Parathyroid adenoma (tissue), 2 donors: Measurements from ENCODE around the gene SPEF2.

ENCODE experiments used
- H2AFZ ChIP-seq: fragments of 300-600 bp; sonication (generic); one replicate; pipeline ENCODE4 v1.7.0; 2017; ENCODE audit warnings: antibody characterized with exemption, mild to moderate bottlenecking
- H3K27ac ChIP-seq: fragments of 300-600 bp; sonication (generic); one replicate; pipeline ENCODE4 v1.7.0; 2017
- H3K27me3 ChIP-seq: fragments of 300-600 bp; sonication (generic); one replicate; pipeline ENCODE4 v1.7.0; 2017; ENCODE audit warnings: low read length; ENCODE audit not compliant: control insufficient read depth, insufficient read depth
- H3K36me3 ChIP-seq: fragments of 300-600 bp; sonication (generic); one replicate; pipeline ENCODE4 v1.7.0; 2017; ENCODE audit warnings: low read length; ENCODE audit not compliant: control insufficient read depth, insufficient read depth
- H3K4me1 ChIP-seq: fragments of 300-600 bp; sonication (generic); one replicate; pipeline ENCODE4 v1.7.0; 2017; ENCODE audit warnings: control low read depth
- H3K4me2 ChIP-seq: fragments of 300-600 bp; sonication (generic); one replicate; pipeline ENCODE4 v1.7.0; 2017; ENCODE audit warnings: low read length
- H3K4me3 ChIP-seq: fragments of 300-600 bp; sonication (generic); one replicate; pipeline ENCODE4 v1.7.0; 2017; ENCODE audit warnings: low read depth, low read length
- H3K79me2 ChIP-seq: fragments of 300-600 bp; sonication (generic); one replicate; pipeline ENCODE4 v1.7.0; 2017; ENCODE audit warnings: control low read depth
- H3K9ac ChIP-seq: fragments of 300-600 bp; sonication (generic); one replicate; pipeline ENCODE4 v1.7.0; 2017; ENCODE audit warnings: mild to moderate bottlenecking
- H3K9me3 ChIP-seq: fragments of 300-600 bp; sonication (generic); one replicate; pipeline ENCODE4 v1.7.0; 2017; ENCODE audit warnings: low read length; ENCODE audit not compliant: control insufficient read depth
- CTCF ChIP-seq: fragments of 300-600 bp; sonication (generic); IDR thresholded peaks from one replicate; pipeline ENCODE4 v1.7.0; 2017; ENCODE audit warnings: antibody characterized with exemption, mild to moderate bottlenecking
- donor health status: primary hyperparathyroidism.

Gene SPEF2

GRCh38 chr5:35819026-35819425 lies 201.4 kb downstream of the SPEF2 start:
- H3K27me3 ChIP-seq, result no peaks in the 10 kb centered on the region

GRCh38 chr5:35819668-35820067 lies 202.0 kb downstream of the SPEF2 start:
- TF ChIP-seq CTCF, result no peak
- Histone ChIP-seq H3K9me3 (no peaks in the 10 kb centered on the region), H3K27ac (no peak overlapping the region), H3K79me2 (no peaks in the 10 kb centered on the region), H3K27me3 (no peaks in the 10 kb centered on the region), H3K36me3 (no peaks in the 10 kb centered on the region), H3K9ac (no peak overlapping the region), H3K4me1 (no peaks in the 10 kb centered on the region), H3K4me2 (no peak overlapping the region), H2AFZ (no peak overlapping the region), H3K4me3 (no peak overlapping the region)

More at GRCh38 chr5:35819026-35819425, 201.4 kb downstream of the SPEF2 start:
- Histone ChIP-seq H2AFZ (no peak overlapping the region), H3K9ac (no peak overlapping the region), H3K4me1 (no peaks in the 10 kb centered on the region), H3K4me2 (no peak overlapping the region), H3K9me3 (no peaks in the 10 kb centered on the region), H3K79me2 (no peaks in the 10 kb centered on the region), H3K4me3 (no peak overlapping the region), H3K27ac (no peak overlapping the region), H3K36me3 (no peaks in the 10 kb centered on the region)
- no peak for TF ChIP-seq CTCF

- Histone ChIP-seq H3K4me2 (no peak overlapping the region), H3K27me3 (no peaks in the 10 kb centered on the region), H3K9me3 (no peaks in the 10 kb centered on the region), H3K4me1 (no peaks in the 10 kb centered on the region), H3K4me3 (no peak overlapping the region), H3K9ac (no peak overlapping the region), H3K79me2 (no peaks in the 10 kb centered on the region), H2AFZ (no peak overlapping the region), H3K27ac (no peak overlapping the region), H3K36me3 (no peaks in the 10 kb centered on the region)
- TF ChIP-seq CTCF, result no peak
Measured at GRCh38 chr5:35820735-35821134, 203.1 kb downstream of the SPEF2 start.

GRCh38 chr5:35821513-35821912 lies 203.8 kb downstream of the SPEF2 start:
- Histone ChIP-seq H3K4me3 (no peak overlapping the region), H3K9ac (no peak overlapping the region), H3K4me1 (no peaks in the 10 kb centered on the region), H3K27me3 (no peaks in the 10 kb centered on the region), H3K27ac (no peak overlapping the region), H3K36me3 (no peaks in the 10 kb centered on the region), H3K9me3 (no peaks in the 10 kb centered on the region), H2AFZ (no peak overlapping the region), H3K4me2 (no peak overlapping the region), H3K79me2 (no peaks in the 10 kb centered on the region)
- TF ChIP-seq CTCF, result no peak

- Histone ChIP-seq H3K27ac (no peak overlapping the region), H3K4me1 (no peaks in the 10 kb centered on the region), H3K9me3 (no peaks in the 10 kb centered on the region), H3K4me2 (no peak overlapping the region), H2AFZ (no peak overlapping the region), H3K36me3 (no peaks in the 10 kb centered on the region), H3K4me3 (no peak overlapping the region), H3K79me2 (no peaks in the 10 kb centered on the region), H3K27me3 (no peaks in the 10 kb centered on the region), H3K9ac (no peak overlapping the region)
- TF ChIP-seq CTCF, result no peak
Measured at GRCh38 chr5:35822511-35822910, 204.8 kb downstream of the SPEF2 start.
